HFFc6 (cell line): Measurements from ENCODE around the gene HBS1L. TPM values are rescaled to one million over a fixed set of nuclear protein-coding genes. Genes with fewer than 3 reads are reported as not detected.

ENCODE experiments used
- DNase-seq: peaks from one replicate; pipeline ENCODE4 v3.0.0-alpha.2; 2018
- H3K27ac Mint-ChIP-seq: 2 replicates; pipeline ENCODE4 v1.8.0; 2020; ENCODE audit warnings: mild to moderate bottlenecking, mixed read lengths
- H3K27me3 Mint-ChIP-seq: 2 replicates; pipeline ENCODE4 v1.8.0; 2021; ENCODE audit warnings: mild to moderate bottlenecking, moderate library complexity, mixed read lengths; ENCODE audit not compliant: insufficient read depth
- H3K36me3 Mint-ChIP-seq: 2 replicates; pipeline ENCODE4 v1.8.0; 2021; ENCODE audit warnings: low read depth, mixed read lengths
- H3K4me1 Mint-ChIP-seq: 2 replicates; pipeline ENCODE4 v1.8.0; 2020; ENCODE audit warnings: low read depth, mixed read lengths
- H3K4me3 Mint-ChIP-seq: 2 replicates; pipeline ENCODE4 v1.8.0; 2020; ENCODE audit warnings: mild to moderate bottlenecking, moderate library complexity, mixed read lengths
- H3K9me3 Mint-ChIP-seq: 2 replicates; pipeline ENCODE4 v1.8.0; 2020; ENCODE audit warnings: mild to moderate bottlenecking, mixed read lengths
- total RNA-seq, 6 experiments: library from RNA; stranded (reverse); fragmentation: NEBNext Ultra II Directional; extraction: Animal tissue kit (Norgen Biotek cat#: 25700); gene quantifications; 2 replicates in 1 of 6; 3 replicates in 5 of 6; pipeline ENCODE4 v1.2.3, GENCODE V29; 2021
- TF ChIP-seq, protein P1 (sequence below): fragments of 200-600 bp; sonication (generic); IDR thresholded peaks from 2 replicates; pipeline ENCODE4 v1.5.0; 2021; ENCODE audit warnings: antibody characterized with exemption, mild to moderate bottlenecking

Gene HBS1L
- total RNA-seq, 6 experiments from 2014 or later, result 100 to 123 (median 107) TPM

DNA sequence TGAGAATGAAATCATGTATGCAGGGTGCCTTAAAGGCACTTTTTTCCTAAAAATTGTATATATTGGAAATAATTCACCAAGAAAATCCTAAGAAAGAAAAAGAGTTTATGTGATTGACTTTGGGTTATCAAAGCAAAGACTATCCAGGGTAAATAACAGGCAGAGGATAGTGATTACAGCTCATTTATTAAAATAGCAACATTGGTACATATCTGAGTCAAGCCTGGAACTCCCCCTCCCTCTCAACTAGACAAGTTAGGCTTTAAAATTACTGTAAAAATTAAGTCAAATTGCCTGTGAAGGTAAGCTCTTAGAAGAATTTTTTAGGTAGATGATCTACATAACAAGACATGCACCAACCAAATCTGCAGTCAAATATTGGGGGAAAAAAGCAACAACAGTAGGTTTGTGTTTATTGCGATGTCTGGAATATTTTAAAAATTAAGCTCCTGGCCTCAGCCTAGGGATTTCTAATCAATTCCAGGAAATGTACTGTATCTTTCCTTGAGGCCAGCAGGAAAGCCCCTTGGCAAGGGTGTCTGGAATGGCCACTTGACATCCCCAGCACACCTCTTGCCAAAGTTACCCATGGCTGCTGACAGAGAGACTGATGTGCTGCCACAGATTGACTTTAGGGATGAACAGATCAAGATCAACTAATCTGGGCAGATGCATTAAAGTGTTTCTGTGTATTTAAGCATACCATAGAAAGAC lies 31.2 kb upstream of the HBS1L start:
- no peak overlapping the region for H3K27ac Mint-ChIP-seq
- H3K27me3 Mint-ChIP-seq, result peaks cover 7% of the 10 kb centered on the region
- H3K9me3 Mint-ChIP-seq, result peaks cover 17% of the 10 kb centered on the region
- peak overlapping the region; percentile 62; the same call in 1 of the 2 replicates for H3K4me3 Mint-ChIP-seq
- peaks cover 11% of the 10 kb centered on the region for H3K36me3 Mint-ChIP-seq
- DNase-seq, result no peak
- H3K4me1 Mint-ChIP-seq, result peaks cover 9% of the 10 kb centered on the region
- TF ChIP-seq, protein P1, sequence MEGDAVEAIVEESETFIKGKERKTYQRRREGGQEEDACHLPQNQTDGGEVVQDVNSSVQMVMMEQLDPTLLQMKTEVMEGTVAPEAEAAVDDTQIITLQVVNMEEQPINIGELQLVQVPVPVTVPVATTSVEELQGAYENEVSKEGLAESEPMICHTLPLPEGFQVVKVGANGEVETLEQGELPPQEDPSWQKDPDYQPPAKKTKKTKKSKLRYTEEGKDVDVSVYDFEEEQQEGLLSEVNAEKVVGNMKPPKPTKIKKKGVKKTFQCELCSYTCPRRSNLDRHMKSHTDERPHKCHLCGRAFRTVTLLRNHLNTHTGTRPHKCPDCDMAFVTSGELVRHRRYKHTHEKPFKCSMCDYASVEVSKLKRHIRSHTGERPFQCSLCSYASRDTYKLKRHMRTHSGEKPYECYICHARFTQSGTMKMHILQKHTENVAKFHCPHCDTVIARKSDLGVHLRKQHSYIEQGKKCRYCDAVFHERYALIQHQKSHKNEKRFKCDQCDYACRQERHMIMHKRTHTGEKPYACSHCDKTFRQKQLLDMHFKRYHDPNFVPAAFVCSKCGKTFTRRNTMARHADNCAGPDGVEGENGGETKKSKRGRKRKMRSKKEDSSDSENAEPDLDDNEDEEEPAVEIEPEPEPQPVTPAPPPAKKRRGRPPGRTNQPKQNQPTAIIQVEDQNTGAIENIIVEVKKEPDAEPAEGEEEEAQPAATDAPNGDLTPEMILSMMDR, result no peak

DNA sequence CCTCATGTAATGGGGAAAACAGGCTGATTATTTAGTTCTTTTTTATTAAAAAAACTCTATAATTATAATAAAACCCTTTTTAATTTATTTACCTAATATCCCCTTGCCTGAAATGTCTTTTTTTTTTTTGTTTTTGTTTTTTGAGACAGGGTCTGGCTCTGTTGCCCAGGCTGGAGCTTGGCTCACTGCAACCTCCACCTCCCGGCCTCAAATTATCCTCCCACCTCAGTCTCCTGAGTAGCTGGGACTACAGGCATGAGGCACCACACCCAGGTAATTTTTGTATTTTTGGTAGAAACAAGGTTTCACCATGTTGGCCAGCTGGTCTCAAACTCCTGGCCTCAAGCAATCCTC lies 30.3 kb upstream of the HBS1L start:
- peaks cover 7% of the 10 kb centered on the region for H3K27me3 Mint-ChIP-seq

DNA sequence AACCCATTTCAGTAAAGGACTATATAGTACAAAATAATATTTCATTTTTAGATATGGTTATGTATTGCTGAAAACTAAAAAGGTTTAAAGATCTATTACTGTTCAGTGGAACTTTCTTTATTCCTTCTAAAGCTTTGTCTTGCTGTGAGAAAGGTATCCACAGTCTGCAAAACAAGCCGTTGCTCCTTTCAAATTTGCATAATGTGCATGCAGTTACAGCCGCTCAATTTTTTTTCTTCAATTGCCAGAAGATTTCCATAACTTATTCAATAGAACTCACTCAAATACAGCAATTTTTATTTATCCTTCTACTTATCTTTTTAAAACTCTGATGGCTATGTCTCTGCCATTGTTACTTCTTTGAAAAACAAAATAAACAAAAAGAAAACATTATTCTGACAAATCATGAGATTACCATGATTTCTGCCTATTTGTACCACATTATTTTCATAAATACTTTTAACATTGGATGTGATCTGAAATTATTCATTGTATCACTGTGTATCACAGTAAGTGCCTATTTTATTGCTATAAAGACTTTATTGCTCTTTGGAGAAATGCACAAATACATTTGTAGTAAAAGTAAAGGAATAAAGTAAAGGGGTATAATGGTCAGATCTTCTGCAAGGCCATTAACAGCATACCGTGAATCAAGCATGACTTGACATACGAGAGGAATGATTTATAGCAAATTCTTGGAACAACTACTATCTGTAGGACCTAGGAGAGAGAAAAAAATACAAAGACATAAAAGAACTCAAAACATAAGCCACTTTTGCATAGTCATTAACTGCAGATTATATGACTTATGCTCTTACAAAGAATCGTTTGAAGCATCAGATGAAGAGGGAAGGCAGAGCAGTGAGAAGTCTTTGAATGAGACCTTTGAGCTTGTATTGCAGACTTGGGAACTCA lies 29.6 kb upstream of the HBS1L start:
- Mint-ChIP-seq H3K4me3 (no peak overlapping the region), H3K36me3 (peaks cover 11% of the 10 kb centered on the region), H3K9me3 (peaks cover 21% of the 10 kb centered on the region), H3K27me3 (peaks cover 10% of the 10 kb centered on the region), H3K27ac (no peak overlapping the region), H3K4me1 (peaks cover 8% of the 10 kb centered on the region)
- TF ChIP-seq, protein P1, result no peak
- DNase-seq, result no peak

More for the DNA sequence above, 30.3 kb upstream of the HBS1L start:
- TF ChIP-seq, protein P1, result no peak
- Mint-ChIP-seq H3K4me3 (no peak overlapping the region), H3K27ac (no peak overlapping the region), H3K36me3 (peaks cover 11% of the 10 kb centered on the region), H3K9me3 (peaks cover 21% of the 10 kb centered on the region), H3K4me1 (peaks cover 9% of the 10 kb centered on the region)
- no peak for DNase-seq

DNA sequence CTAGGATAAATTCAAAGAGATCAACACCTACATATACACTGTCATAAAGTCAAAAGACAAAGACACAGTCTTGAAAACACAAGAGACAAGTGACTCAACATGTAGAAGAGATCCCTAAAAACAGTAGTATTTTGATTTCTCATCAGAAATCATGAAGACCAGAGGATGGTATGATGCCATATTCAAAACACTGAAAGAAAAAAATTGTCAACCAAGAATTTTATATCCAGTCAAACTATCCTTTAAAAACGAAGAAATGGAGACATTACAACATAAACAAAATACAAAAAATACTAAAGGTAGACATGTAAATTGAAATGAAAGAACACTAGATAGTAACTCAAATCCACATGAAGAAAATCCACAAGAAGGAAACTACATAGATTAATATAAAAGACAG lies 27.3 kb upstream of the HBS1L start:
- TF ChIP-seq, protein P1, result no peak
- Mint-ChIP-seq H3K4me1 (no peaks in the 10 kb centered on the region), H3K27ac (no peak overlapping the region), H3K36me3 (peaks cover 11% of the 10 kb centered on the region), H3K4me3 (no peak overlapping the region), H3K27me3 (peaks cover 15% of the 10 kb centered on the region), H3K9me3 (peaks cover 21% of the 10 kb centered on the region)
- no peak for DNase-seq

DNA sequence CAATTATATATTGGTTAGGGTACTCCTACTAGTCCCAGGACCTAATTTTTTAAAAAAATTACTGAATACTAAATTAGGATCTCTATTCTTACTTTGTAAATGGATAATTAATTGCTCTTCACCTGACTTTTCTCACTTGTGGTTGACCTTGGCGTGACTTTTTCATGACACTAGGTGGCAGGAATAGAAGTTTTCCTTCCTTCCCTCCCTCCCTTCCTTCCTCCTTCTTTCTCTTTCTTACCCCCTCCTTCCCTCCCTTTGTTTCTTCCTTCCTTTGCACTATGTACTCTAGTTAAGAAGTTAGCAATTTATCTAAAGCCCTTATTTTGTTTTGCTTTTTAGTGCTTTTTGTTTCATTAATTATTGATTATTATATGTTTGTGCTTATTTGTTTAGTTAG lies 20.4 kb upstream of the HBS1L start:
- no peak overlapping the region for H3K4me3 Mint-ChIP-seq
- no peaks in the 10 kb centered on the region for H3K36me3 Mint-ChIP-seq
- H3K4me1 Mint-ChIP-seq, result no peaks in the 10 kb centered on the region
- peaks cover 19% of the 10 kb centered on the region for H3K27me3 Mint-ChIP-seq
- TF ChIP-seq, protein P1, result peak; percentile 32
- H3K9me3 Mint-ChIP-seq, result no peaks in the 10 kb centered on the region
- DNase-seq, result no peak
- H3K27ac Mint-ChIP-seq, result no peak overlapping the region
